ENCODE measurements around the gene PPP2R1B. TPM values are rescaled to one million over a fixed set of nuclear protein-coding genes. Genes with fewer than 3 reads are reported as not detected.
A peak's percentile ranks its signal among the peaks of the same experiment; 100 is the strongest.
"Not testable (repeated sequence)": the region's sequence is repeated elsewhere in the genome, so short reads cannot be mapped to it uniquely, and the experiment has no call there.

Gene PPP2R1B
- total RNA-seq, 1 donor from 2014 or later = 79.5 TPM

DNA sequence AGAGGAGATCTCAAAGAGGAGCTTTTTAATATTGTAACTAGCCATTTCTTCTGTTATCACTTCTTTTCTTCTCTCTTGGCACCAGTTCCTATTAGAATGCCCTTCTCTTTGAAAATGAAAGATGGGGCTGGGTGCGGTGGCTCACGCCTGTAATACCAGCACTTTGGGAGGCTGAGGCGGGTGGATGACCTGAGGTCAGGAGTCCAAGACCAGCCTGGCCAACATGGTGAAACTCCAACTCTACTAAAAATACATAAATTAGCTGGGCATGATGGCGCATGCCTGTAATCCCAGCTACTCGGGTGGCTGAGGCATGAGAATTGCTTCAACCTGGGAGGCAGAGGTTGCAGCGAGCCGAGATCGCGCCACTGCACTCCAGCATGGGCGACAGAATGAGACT is 18.1 kb upstream of the PPP2R1B start:
- ATAC-seq = not testable (repeated sequence)

DNA sequence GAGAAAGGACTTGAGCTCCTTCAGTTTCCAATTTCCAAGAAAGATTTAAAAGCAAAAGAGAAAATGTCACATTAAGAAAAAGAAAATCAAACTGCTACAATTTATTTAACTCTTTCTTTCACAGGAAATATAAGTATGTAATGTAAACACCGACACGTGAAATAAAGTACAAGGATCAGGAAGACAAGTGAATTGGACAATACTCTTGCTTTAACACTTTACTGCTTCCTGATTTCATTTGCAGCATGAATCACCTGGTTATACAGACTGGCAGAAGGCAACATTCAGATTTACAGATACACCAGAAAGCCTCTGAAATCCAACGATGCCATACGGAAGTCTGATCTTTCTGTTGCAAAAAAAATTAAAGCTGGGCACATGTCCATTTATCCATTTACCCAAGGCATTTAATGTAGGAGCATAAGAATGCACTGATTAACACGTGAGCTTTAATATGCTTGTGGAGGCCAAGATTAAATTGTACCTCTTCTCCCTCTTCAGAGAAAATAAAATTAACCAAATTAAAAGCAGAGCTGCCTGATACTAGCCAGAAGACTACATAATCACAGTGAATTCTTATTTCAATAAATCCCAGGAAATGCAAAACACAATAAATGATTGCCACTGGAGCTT is 16.0 kb upstream of the PPP2R1B start:
- DNase-seq (ENCODE audit: low spot score) (no peak), ATAC-seq (no peak)

More for the DNA sequence above, 18.1 kb upstream of the PPP2R1B start:
- DNase-seq (ENCODE audit: low spot score) = not testable (repeated sequence)

GRCh38 chr11:111779118-111779517 is 12.9 kb upstream of the PPP2R1B start:
- DNase-seq (ENCODE audit: low spot score) (no peak), ATAC-seq (no peak)

- DNase-seq (ENCODE audit: low spot score) = no peak
Measured at GRCh38 chr11:111778047-111778558, 11.9 kb upstream of the PPP2R1B start.

DNA sequence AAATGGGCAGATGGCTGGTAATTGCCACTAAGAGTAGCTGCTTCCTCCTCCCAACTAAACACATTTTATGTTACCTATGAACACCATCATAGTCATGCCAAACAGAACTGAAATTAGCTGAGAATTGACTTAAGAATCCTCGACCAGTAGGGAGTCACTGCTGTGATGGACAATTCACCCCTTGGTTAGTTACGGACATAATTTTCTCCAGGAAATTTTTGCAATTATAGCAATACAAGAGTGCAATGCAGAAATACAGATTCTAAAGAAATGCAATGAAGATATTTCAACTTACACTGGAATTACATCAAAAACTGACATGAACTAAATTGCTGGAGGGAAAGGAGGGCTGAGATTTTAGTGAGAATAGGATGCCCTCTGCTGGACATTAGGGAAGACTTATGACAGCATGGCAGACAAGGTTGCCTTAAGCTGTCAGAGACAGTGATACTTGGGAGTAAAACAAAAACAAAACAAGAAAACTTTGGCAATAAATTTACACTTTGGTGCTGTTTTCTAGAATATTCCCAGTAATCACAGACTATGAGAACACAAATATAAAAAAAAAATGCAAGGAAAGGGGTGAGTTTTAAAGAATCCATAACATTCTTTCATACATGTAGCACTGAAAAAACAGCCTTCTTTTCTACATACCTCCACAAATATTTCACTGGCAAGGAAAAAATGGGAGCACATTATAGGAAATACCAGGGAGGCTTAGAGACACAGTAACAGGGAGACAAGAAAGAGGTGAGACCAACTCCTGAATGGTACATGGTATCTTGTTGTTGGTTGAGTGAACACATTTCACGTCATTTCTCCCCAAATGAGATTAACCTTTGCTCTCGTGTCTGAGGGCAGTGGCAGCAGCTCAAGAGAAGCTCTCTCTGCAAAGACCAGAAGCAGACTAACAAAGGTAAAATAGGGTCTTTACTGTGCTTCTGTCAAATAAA is 11.2 kb upstream of the PPP2R1B start:
- DNase-seq (ENCODE audit: low spot score) = peak; percentile 78
- peak; percentile 75 for ATAC-seq

More at GRCh38 chr11:111778047-111778558, 11.9 kb upstream of the PPP2R1B start:
- peak; percentile 64 for ATAC-seq

GRCh38 chr11:111776398-111777093 is 10.4 kb upstream of the PPP2R1B start:
- DNase-seq (ENCODE audit: low spot score) = no peak
- ATAC-seq = peak; percentile 17

- ATAC-seq (peak; percentile 55), DNase-seq (ENCODE audit: low spot score) (peak; percentile 82)
Measured at GRCh38 chr11:111774955-111775710, 8.9 kb upstream of the PPP2R1B start.

DNA sequence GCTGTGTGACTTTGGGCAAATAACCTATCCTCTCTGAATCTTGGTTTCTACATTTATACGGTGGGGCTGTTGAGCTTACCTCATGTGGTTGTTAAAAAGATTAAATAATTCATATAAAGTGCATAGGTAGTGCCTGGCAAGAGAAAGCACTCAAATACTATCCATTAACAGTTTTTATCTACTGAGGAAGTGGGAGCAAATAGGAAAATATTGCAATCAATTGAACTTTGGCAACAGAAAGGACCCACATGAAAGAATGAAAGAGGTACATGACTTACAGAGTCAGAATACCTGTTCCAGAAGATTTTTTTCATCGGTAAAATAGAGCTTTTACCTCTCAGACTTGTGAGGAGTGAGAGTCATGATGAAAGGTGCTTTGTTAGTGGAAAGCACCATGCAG is 6.3 kb upstream of the PPP2R1B start:
- DNase-seq (ENCODE audit: low spot score) (no peak), ATAC-seq (no peak)

DNA sequence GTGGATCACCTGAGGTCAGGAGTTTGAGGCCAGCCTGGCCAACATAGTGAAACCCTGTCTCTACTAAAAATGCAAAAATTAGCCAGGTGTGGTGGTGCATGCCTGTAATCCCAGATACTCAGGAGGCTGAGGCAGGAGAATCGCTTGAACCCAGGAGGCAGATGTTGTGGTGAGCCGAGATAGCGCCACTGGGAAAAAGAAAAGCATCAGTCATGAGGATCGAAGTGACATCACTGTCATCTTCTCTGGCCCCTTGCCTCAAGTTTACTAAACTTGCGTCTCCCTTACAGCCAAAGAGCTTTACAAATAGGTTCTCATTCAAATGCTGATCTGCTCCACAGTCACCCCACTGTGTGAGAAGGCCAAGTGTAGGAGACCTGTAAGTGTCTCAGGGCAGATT is 5.0 kb upstream of the PPP2R1B start:
- not testable (repeated sequence) for ATAC-seq; DNase-seq (ENCODE audit: low spot score)

DNA sequence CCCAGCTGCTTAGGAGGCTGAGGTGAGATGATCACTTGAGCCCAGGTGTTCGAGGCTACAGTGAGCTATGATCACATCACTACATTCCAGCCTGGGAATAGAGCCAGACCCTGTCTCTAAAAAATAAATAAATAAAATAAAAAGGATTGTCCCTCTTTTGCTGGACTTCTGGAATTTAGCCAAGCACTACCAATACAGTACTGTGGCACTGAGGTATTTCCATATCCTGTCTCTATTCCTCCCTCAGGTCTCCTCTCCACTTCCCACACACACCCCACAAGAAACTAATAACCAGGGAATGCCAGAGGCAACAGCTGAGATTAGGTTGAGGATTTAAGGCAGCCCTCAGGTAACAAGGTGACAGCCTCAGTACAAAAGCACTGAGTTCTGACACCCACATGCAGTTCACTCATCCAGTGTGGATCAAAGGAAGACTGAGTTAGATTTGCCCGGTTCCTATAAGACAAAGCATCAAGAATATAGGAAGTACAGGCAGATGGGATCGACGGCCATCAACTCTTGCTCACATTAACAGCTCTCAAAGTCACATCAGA is 4.5 kb upstream of the PPP2R1B start:
- DNase-seq (ENCODE audit: low spot score) = no peak
- no peak for ATAC-seq

DNA sequence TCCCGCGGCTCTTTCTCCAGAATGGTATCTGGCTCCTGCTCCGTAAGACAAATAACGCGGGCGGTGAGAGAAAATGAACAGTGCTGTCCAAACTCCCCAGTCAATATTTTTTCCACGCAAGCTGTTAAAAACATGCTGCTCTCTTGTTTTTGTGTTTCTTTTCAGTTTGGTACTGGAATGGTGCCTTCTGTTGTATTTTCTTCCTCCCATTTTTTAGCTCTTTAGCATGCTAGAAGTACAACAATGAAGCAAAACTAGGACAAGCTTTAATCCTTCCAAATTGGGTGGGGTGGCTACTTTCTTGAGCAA is 599 bp upstream of the PPP2R1B start:
- ATAC-seq = peak; percentile 60
- no peak for DNase-seq (ENCODE audit: low spot score)

DNA sequence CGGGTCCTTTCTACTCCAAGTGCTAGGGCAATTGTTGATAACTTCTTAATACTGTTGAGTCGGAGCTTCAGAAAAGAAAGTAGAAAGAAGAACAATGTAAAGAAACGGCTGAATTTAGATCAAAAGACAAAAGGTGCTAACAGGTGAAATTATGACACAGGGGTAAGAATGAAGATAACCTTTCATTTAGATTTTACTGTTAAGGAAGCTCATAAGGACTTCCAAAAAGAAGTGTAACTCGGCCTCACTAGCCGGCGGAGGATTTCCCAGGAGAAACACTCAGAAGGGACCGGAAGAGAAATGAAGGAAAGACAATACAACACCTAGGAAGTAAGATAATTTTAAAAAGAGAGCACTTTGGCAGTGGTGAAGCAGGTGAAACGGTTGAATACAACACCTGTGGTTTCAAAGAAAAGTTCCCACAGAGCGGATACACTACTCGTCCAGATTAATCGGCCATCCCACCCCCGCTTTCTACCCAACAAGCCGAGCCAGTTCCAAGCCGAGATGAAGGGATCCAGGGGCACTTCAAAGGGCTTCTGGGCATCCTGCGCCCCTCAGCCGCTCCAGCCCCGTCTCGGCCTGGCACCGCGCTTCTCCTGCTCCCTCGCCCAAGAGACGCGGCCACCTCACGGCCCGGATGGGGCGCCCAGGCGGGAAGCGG is 737 bp downstream of the PPP2R1B start:
- ATAC-seq (peak; percentile 36), DNase-seq (ENCODE audit: low spot score) (no peak)

DNA sequence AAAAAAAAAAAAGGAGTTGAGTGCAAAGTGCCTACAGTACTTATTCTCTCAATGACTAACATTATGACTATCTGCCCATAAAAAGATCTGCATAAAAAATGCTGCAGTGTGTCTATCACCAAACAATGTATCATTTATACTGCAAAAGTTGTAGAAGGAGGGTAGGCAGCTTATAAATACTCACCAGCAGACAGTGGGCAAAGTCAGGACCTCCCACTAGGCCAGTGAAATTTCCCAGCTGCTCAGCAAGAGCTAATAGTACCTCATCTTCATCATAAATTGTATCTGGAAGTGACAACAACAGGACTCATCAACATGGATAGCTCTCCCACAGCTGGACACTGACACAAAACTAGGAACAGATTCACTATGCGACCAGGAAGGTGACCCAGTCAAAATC is 1.6 kb downstream of the PPP2R1B start:
- ATAC-seq (no peak), DNase-seq (ENCODE audit: low spot score) (no peak)

DNA sequence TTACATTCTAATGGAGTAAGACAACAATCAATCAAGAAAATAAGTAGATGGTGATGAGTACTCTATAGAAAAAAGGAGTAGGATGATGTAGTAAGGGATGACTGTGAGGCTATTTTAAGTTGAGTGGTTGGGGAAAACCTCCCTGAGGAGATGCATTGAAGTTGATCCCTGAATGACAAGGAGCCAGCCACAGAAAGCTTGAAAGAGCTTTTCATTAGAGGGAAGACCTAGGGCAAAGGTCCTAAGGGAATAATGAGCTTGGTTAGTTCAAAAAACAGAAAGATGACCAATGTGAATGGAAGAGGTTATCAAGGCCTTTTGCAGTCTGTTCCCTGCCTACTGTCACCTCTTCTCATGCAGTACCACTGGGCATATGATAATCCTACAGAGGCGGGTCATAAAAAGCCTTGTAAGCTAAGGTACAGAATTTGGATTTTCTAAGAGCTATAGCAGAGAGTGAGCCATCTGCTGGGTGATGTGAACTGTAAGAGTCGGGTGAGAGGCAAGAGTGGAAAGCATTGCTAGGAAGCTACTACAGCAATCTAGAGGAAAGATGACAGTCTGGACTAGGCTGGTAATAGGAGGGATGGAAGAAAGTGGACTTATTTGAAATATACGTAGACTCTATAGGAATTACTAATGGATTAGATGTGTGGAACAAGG is 3.1 kb downstream of the PPP2R1B start:
- DNase-seq (ENCODE audit: low spot score) (no peak), ATAC-seq (no peak)

DNA sequence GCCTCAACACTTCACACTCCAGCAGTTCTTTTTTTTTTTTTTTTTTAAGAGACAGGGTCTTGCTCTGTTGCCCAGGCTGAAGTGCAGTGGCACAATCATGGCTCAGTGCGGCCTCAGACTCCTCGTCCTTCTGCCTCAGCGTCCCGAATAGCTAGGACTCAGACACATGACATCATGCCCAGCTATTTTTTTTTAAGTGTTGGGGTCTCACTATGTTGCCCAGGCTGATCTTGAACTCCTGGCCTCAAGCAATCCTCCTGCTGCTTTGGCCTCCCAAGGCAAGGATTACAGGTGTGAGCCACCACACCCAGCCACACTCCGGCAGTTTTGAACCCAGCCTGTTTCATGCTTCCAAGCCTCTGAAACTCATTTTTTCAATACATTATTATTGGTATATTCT is 3.7 kb downstream of the PPP2R1B start:
- DNase-seq (ENCODE audit: low spot score) (no peak), ATAC-seq (no peak)

GRCh38 chr11:111761036-111761435 is 5.2 kb downstream of the PPP2R1B start:
- DNase-seq (ENCODE audit: low spot score) (no peak), ATAC-seq (no peak)

GRCh38 chr11:111759778-111760407 is 6.3 kb downstream of the PPP2R1B start:
- no peak for DNase-seq (ENCODE audit: low spot score)
- ATAC-seq = peak; percentile 14

DNA sequence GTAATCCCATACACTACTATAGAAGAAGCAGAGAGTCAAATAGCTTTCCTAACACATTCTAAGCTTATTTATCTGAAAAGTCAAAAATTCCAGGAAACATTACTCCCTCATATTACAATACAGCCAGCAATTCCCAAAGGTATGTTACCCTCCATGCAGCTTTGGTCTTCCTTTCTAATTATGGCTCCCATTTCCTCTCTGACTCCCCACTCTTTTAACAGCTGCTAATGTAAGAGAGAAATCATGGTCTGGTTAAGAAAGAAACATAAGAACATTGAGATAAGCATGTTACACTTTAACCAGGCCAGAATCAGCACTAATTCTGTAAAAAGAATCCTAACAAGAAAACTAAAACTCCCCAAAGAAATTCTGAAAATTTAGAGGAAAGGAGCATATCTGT is 6.8 kb downstream of the PPP2R1B start:
- ATAC-seq (peak; percentile 59), DNase-seq (ENCODE audit: low spot score) (no peak)

DNA sequence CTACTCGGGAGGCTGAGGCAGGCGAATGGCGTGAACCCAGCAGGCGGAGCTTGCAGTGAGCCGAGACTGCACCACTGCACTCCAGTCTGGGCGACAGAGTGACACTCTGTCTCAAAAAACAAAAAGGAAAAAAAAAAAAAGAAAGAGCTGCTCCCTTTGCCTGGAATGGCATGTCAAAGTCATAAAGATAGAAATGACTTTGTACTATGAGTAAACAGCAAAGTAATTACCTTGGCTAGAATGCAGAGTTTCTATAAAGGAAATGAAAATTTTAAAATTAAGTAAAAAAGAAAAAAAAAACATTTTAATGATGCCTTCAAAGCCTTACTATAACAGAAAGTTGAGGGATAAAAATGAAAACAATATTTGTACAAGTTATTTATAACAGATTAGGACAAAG is 10.1 kb downstream of the PPP2R1B start:
- no peak for ATAC-seq
- no peak for DNase-seq (ENCODE audit: low spot score)
